AG09319 (cell line): ENCODE data around the gene CRYM.
A peak's percentile ranks its signal among the peaks of the same experiment; 100 is the strongest.

Source experiments
- DNase-seq: peaks from one replicate; pipeline ENCODE4 v3.0.0-alpha.2; 2010; ENCODE audit warnings: low read depth; ENCODE audit errors: extremely low read depth
- TF ChIP-seq, protein P1 (sequence below): IDR thresholded peaks from 2 replicates; pipeline ENCODE4 v1.5.1; 2011; ENCODE audit warnings: low read depth, mild to moderate bottlenecking, inconsistent platforms, low read length, moderate library complexity

The CRYM gene

GRCh38 chr16:21263640-21264570, 14.2 kb downstream of the CRYM start:
- peak; percentile 31 for DNase-seq
- TF ChIP-seq, protein P1, sequence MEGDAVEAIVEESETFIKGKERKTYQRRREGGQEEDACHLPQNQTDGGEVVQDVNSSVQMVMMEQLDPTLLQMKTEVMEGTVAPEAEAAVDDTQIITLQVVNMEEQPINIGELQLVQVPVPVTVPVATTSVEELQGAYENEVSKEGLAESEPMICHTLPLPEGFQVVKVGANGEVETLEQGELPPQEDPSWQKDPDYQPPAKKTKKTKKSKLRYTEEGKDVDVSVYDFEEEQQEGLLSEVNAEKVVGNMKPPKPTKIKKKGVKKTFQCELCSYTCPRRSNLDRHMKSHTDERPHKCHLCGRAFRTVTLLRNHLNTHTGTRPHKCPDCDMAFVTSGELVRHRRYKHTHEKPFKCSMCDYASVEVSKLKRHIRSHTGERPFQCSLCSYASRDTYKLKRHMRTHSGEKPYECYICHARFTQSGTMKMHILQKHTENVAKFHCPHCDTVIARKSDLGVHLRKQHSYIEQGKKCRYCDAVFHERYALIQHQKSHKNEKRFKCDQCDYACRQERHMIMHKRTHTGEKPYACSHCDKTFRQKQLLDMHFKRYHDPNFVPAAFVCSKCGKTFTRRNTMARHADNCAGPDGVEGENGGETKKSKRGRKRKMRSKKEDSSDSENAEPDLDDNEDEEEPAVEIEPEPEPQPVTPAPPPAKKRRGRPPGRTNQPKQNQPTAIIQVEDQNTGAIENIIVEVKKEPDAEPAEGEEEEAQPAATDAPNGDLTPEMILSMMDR: no peak

DNA sequence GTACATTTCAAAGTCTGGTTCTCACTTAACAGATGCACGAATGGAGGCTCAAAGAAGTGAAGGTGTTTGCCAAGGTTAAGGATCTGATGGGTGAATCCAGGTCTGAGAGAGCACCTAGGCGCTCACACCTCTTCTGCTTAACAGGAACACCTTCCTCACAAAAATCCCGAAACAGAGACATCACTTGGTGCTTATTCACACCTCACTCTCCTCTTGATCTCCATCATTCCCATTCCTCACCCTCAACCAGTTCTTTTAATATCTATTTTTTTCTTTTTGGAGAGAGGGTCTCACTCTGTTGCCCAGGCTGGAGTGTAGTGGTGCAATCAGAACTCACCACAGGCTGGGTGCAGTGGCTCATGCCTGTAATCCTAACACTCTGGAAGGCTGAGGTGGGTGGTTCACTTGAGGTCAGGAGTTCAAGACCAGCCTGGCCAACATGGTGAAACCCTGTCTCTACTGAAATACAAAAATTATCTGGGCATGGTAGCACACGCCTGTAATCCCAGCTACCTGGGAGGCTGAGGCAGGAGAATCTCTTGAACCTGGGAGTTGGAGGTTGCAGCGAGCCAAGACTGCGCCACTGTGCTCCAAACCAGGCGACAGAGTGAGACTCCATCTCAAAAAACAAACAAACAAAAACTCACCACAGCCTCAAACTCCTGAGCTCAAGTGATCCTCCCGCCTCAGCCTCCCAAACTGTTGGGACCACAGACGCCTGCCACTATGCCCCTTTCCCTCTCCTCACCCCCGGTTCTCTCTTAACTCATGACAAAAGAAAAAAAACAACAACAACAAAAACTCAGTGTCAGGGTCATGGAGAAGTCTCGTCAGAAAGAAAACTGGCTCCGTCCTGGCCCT, 15.1 kb downstream of the CRYM start:
- DNase-seq: no peak
- TF ChIP-seq, protein P1: no peak

- peak; percentile 40 for DNase-seq
- TF ChIP-seq, protein P1: no peak
Observed at GRCh38 chr16:21260870-21261791, 17.0 kb downstream of the CRYM start.

GRCh38 chr16:21257284-21257683, 20.8 kb downstream of the CRYM start:
- DNase-seq: no peak
- TF ChIP-seq, protein P1: no peak

GRCh38 chr16:21256636-21257035, 21.5 kb downstream of the CRYM start:
- TF ChIP-seq, protein P1: no peak
- no peak for DNase-seq

- DNase-seq: no peak
- TF ChIP-seq, protein P1: no peak
Observed at GRCh38 chr16:21253470-21253869, 24.6 kb downstream of the CRYM start.
